ENCODE results near the gene RNF225. TPM values are rescaled to one million over a fixed set of nuclear protein-coding genes. Genes with fewer than 3 reads are reported as not detected.

The RNF225 gene
- total and polyA plus RNA-seq, 2 of the 13 experiments (the other 11 are each of a cell fraction or from before 2014, with no cell fraction given): not detected

DNA sequence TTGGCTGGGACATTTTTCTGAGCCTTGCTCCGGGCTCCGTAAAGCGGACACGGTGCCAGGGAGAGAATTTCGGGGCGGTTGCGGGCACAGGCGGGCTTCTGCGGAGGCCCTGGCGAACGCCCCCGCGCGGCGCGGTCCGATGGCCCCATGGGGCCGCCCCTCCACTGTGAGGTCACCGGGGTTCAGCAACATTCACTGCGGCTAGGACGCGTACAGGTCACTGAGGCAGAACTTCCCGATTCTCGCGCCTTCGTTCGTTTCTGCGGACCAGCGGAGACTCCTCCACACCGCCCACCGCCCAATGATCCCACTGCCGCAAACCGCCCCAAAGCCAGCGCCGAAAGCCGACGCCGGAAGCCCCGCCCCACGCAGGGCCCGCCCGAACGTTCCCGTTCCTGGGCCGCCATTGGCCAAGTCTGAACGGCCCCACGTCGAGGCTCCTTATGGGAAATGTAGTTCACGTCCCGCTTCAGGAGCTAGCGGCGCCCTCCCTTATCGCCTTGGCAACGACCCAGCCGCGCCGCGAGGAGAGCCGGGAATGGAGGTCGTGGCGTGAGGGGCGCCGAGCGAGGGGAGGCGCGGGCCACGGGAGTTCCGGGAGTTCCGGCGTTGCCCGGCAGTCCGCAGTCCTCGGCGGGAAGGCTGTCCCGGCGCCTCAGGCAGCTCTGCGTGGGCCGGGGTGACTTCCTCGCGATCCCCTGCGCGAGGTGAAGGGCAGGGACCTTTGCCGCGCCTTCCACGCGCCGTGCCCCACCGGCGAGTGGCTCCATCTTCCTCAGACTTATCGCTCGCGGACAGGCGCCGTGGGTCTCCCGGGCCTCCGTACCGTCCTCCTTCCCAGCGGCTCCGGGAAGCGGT lies 12.9 kb downstream of the RNF225 start, which contains the start of gene ZNF584 (continued):
- no peak; the same call in 1 of the 2 replicates for TF ChIP-seq ZNF124 (CRISPR knock-in tag; IDR thresholded peaks at IDR 0.05)
- no peak; the same call in 1 of the 2 replicates for TF ChIP-seq ZNF138 (CRISPR knock-in tag; IDR thresholded peaks at IDR 0.05; ENCODE audit: low read depth)
- no peak for TF ChIP-seq ZNF737 (CRISPR knock-in tag; IDR thresholded peaks at IDR 0.05; ENCODE audit: borderline replicate concordance)
- peak; percentile 26; the same call in 1 of the 2 replicates for TF ChIP-seq DR1 (CRISPR knock-in tag; IDR thresholded peaks at IDR 0.05)
- TF ChIP-seq ERF (CRISPR knock-in tag; IDR thresholded peaks at IDR 0.05): no peak; the same call in 1 of the 2 replicates
- TF ChIP-seq GMEB1 (CRISPR knock-in tag; IDR thresholded peaks at IDR 0.05; ENCODE audit: borderline replicate concordance): peak; percentile 100
- TF ChIP-seq ZNF547 (CRISPR knock-in tag; IDR thresholded peaks at IDR 0.05): peak; percentile 28; the same call in 1 of the 2 replicates
- TF ChIP-seq, protein P1, sequence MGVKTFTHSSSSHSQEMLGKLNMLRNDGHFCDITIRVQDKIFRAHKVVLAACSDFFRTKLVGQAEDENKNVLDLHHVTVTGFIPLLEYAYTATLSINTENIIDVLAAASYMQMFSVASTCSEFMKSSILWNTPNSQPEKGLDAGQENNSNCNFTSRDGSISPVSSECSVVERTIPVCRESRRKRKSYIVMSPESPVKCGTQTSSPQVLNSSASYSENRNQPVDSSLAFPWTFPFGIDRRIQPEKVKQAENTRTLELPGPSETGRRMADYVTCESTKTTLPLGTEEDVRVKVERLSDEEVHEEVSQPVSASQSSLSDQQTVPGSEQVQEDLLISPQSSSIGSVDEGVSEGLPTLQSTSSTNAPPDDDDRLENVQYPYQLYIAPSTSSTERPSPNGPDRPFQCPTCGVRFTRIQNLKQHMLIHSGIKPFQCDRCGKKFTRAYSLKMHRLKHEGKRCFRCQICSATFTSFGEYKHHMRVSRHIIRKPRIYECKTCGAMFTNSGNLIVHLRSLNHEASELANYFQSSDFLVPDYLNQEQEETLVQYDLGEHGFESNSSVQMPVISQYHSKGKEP (CRISPR knock-in tag; IDR thresholded peaks at IDR 0.05): no peak
- TF ChIP-seq ZFX (CRISPR knock-in tag; IDR thresholded peaks at IDR 0.05; ENCODE audit: low read depth): peak; percentile 89
- 0 out of 2 replicates have a peak, but pooled peaks have one; percentile 43 for TF ChIP-seq FOXC1 (CRISPR knock-in tag; IDR thresholded peaks at IDR 0.05; ENCODE audit: borderline replicate concordance)
- TF ChIP-seq EZH2 (conservative IDR thresholded peaks at IDR 0.05; ENCODE audit: low read depth, low read length): no peak
- TF ChIP-seq ZNF530 (CRISPR knock-in tag; IDR thresholded peaks at IDR 0.05; ENCODE audit: low read depth): no peak
- no peak for TF ChIP-seq ZNF703 (CRISPR knock-in tag; IDR thresholded peaks at IDR 0.05; ENCODE audit: borderline replicate concordance)
- TF ChIP-seq RXRB (CRISPR knock-in tag; IDR thresholded peaks at IDR 0.05; ENCODE audit: borderline replicate concordance): no peak
- peak; percentile 92 for TF ChIP-seq NFYB (CRISPR knock-in tag; IDR thresholded peaks at IDR 0.05)
- TF ChIP-seq SP2 (CRISPR knock-in tag; IDR thresholded peaks at IDR 0.05): peak; percentile 92
- TF ChIP-seq FOSL2 (CRISPR knock-in tag; IDR thresholded peaks at IDR 0.05): no peak
- peak; percentile 14; the same call in 1 of the 2 replicates for TF ChIP-seq RFXANK (CRISPR knock-in tag; IDR thresholded peaks at IDR 0.05)
- TF ChIP-seq FOXM1 (CRISPR knock-in tag; IDR thresholded peaks at IDR 0.05): no peak
- peak; percentile 92 for TF ChIP-seq ZNF501 (CRISPR knock-in tag; IDR thresholded peaks at IDR 0.05)
- no peak for TF ChIP-seq GLI4 (CRISPR knock-in tag; IDR thresholded peaks at IDR 0.05; ENCODE audit: borderline replicate concordance)
- TF ChIP-seq, protein P2, sequence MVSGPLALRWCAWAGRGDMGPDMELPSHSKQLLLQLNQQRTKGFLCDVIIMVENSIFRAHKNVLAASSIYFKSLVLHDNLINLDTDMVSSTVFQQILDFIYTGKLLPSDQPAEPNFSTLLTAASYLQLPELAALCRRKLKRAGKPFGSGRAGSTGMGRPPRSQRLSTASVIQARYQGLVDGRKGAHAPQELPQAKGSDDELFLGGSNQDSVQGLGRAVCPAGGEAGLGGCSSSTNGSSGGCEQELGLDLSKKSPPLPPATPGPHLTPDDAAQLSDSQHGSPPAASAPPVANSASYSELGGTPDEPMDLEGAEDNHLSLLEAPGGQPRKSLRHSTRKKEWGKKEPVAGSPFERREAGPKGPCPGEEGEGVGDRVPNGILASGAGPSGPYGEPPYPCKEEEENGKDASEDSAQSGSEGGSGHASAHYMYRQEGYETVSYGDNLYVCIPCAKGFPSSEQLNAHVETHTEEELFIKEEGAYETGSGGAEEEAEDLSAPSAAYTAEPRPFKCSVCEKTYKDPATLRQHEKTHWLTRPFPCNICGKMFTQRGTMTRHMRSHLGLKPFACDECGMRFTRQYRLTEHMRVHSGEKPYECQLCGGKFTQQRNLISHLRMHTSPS (CRISPR knock-in tag; IDR thresholded peaks at IDR 0.05; ENCODE audit: low read depth): no peak
- TF ChIP-seq JARID2 (CRISPR knock-in tag; IDR thresholded peaks at IDR 0.05; ENCODE audit: insufficient replicate concordance): no peak
- TF ChIP-seq ELF3 (CRISPR knock-in tag; IDR thresholded peaks at IDR 0.05): peak; percentile 46
